K562 (cell line): ENCODE results near the gene HLA-E. TPM values are rescaled to one million over a fixed set of nuclear protein-coding genes. Genes with fewer than 3 reads are reported as not detected.
A peak's percentile ranks its signal among the peaks of the same experiment; 100 is the strongest.

Source experiments
- BHLHE40 ChIP-seq: IDR thresholded peaks from 2 replicates; pipeline ENCODE4 v1.6.1; 2011; ENCODE audit warnings: low read length, improper control_type of control experiment
- C11orf30 ChIP-seq: fragments of 450-650 bp; IDR thresholded peaks from 2 replicates; pipeline ENCODE4 v1.6.1; 2016; ENCODE audit warnings: low read depth, mild to moderate bottlenecking
- CREB5 ChIP-seq: fragments of 250-450 bp; sonication (Bioruptor Pico); IDR thresholded peaks from 2 replicates; pipeline ENCODE4 v1.5.0; 2020; ENCODE audit warnings: mild to moderate bottlenecking
- ELF2 ChIP-seq: fragments of 250-450 bp; sonication (Bioruptor Pico); IDR thresholded peaks from 2 replicates; pipeline ENCODE4 v1.5.0; 2021; ENCODE audit warnings: mild to moderate bottlenecking
- ESRRA ChIP-seq: fragments of 450-650 bp; IDR thresholded peaks from 2 replicates; pipeline ENCODE4 v1.6.1; 2014; ENCODE audit warnings: low read depth, mild to moderate bottlenecking, moderate library complexity, borderline replicate concordance
- L3MBTL2 ChIP-seq: fragments of 450-650 bp; IDR thresholded peaks from 2 replicates; pipeline ENCODE4 v1.6.1; 2016; ENCODE audit warnings: mild to moderate bottlenecking, moderate library complexity
- LCOR ChIP-seq: sonication (generic); formaldehyde crosslinking; IDR thresholded peaks from 2 replicates; pipeline ENCODE4 v1.8.0; 2022; ENCODE audit warnings: mild to moderate bottlenecking, missing genetic modification reagents
- MTF1 ChIP-seq: fragments of 250-450 bp; sonication (Bioruptor Pico); IDR thresholded peaks from 2 replicates; pipeline ENCODE4 v1.9.0; 2021; ENCODE audit warnings: moderate library complexity, mild to moderate bottlenecking, inconsistent platforms, borderline replicate concordance
- PML ChIP-seq: IDR thresholded peaks from 2 replicates; pipeline ENCODE4 v1.6.1; 2012; ENCODE audit warnings: low read length, inconsistent platforms
- RNF219 ChIP-seq: fragments of 250-450 bp; sonication (Bioruptor Pico); IDR thresholded peaks from 2 replicates; pipeline ENCODE4 v1.5.0; 2022; ENCODE audit warnings: mild to moderate bottlenecking
- SMAD1 ChIP-seq: fragments of 150-350 bp; IDR thresholded peaks from 2 replicates; pipeline ENCODE4 v1.6.1; 2014; ENCODE audit warnings: low read length, low read depth; ENCODE audit not compliant: partially characterized antibody
- SRSF9 ChIP-seq: fragments of 200-400 bp; formaldehyde crosslinking; IDR thresholded peaks from 2 replicates; pipeline ENCODE4 v1.6.1; 2017; ENCODE audit warnings: low read depth, low read length, borderline replicate concordance
- TAF1 ChIP-seq: IDR thresholded peaks from 2 replicates; pipeline ENCODE4 v1.6.1; 2011; ENCODE audit warnings: mild to moderate bottlenecking, low read length, moderate library complexity; ENCODE audit not compliant: insufficient read depth, control insufficient read depth, severe bottlenecking; ENCODE audit errors: extremely low read depth
- TCFL5 ChIP-seq: fragments of 250-450 bp; sonication (Bioruptor Pico); conservative IDR thresholded peaks from 2 replicates; pipeline ENCODE4 v1.6.1; 2021; ENCODE audit warnings: mild to moderate bottlenecking, moderate library complexity, matching md5 sums
- ZBTB2 ChIP-seq: fragments of 450-650 bp; IDR thresholded peaks from 2 replicates; pipeline ENCODE4 v1.6.1; 2016; ENCODE audit warnings: antibody characterized with exemption
- ZMIZ1 ChIP-seq, 2 experiments: fragments of 150-350 bp in 1 of 2; IDR thresholded peaks; 2 replicates each; pipeline ENCODE4 v1.6.1; 2012 to 2016; ENCODE audit warnings: low read depth in 2 of 2, low read length in 2 of 2, mild to moderate bottlenecking in 1 of 2, moderate library complexity in 1 of 2
- ZNF12 ChIP-seq: sonication (generic); formaldehyde crosslinking; IDR thresholded peaks from 2 replicates; pipeline ENCODE4 v1.4.0; 2020; ENCODE audit warnings: mild to moderate bottlenecking, missing genetic modification reagents
- ZNF133 ChIP-seq: fragments of 250-450 bp; sonication (Bioruptor Pico); IDR thresholded peaks from 2 replicates; pipeline ENCODE4 v1.4.0; 2020; ENCODE audit warnings: mild to moderate bottlenecking
- ZNF140 ChIP-seq: fragments of 250-450 bp; sonication (Bioruptor Pico); IDR thresholded peaks from 2 replicates; pipeline ENCODE4 v1.8.0; 2021; ENCODE audit warnings: moderate library complexity, mild to moderate bottlenecking, inconsistent platforms
- ZNF764 ChIP-seq: fragments of 250-450 bp; sonication (Bioruptor Pico); IDR thresholded peaks from 2 replicates; pipeline ENCODE4 v1.4.0; 2020; ENCODE audit warnings: low read depth, mild to moderate bottlenecking, moderate library complexity
- polyA plus RNA-seq, 8 experiments: library from polyadenylated mRNA; depleted of rRNA in 4 of 8; stranded (reverse) in 5 of 8; unstranded in 3 of 8; fragments of >200 nt; fragmentation: Nextera tagmentation in 2 of 8; fragmentation: Illumina TruSeq in 1 of 8; extraction: Ambion mirVana in 2 of 8; extraction: Trizol in 1 of 8; gene quantifications; 2 replicates each; pipeline versions ENCODE4 v1.2.1 to v1.2.3, GENCODE V29; 2011 to 2014; ENCODE audit warnings: inconsistent platforms in 1 of 8, missing spikeins in 1 of 8
- total RNA-seq, 7 experiments: library from RNA; depleted of rRNA in 6 of 7; stranded (reverse); fragments of >200 nt in 6 of 7; fragmentation: Illumina TruSeq in 2 of 7; extraction: Trizol in 2 of 7; gene quantifications; 2 replicates each; pipeline versions ENCODE4 v1.2.1 to v1.2.3, GENCODE V29; 2011 to 2021; ENCODE audit warnings: low replicate concordance in 1 of 7

HLA-E gene
- total and polyA plus RNA-seq, 9 of the 15 experiments (the other 6 are each of a cell fraction or from before 2014, with no cell fraction given), result 3.2 to 39.9 (median 26.8) TPM

GRCh38 chr6:30515944-30516753 is 26.8 kb downstream of the HLA-E start (continued):
- TF ChIP-seq TCFL5 (CRISPR knock-in tag) (no peak), ZNF140 (CRISPR knock-in tag) (no peak), ZBTB2 (no peak), SRSF9 (no peak), MTF1 (no peak), PML (peak; percentile 50; the same call in 1 of the 2 replicates), TAF1 (peak; percentile 93), ZNF12 (peak; percentile 40; the same call in 1 of the 2 replicates), L3MBTL2 (peak; percentile 64), BHLHE40 (peak; percentile 37; the same call in 1 of the 2 replicates), ZNF133 (CRISPR knock-in tag) (no peak), SMAD1 (peak; percentile 91), RNF219 (CRISPR knock-in tag) (no peak), ZMIZ1 (IDR thresholded peaks at IDR 0.05; ENCODE audit: low read depth in 2 of 2, low read length in 2 of 2) (no peak), ZNF764 (CRISPR knock-in tag) (no peak), CREB5 (no peak), ELF2 (CRISPR knock-in tag) (no peak), LCOR (peak; percentile 14; the same call in 1 of the 2 replicates), C11orf30 (no peak), ESRRA (no peak)
